ENCODE results near the gene KRTAP5-9.
"Not testable (repeated sequence)": the region's sequence is repeated elsewhere in the genome, so short reads cannot be mapped to it uniquely, and the experiment has no call there.

Gene KRTAP5-9

DNA sequence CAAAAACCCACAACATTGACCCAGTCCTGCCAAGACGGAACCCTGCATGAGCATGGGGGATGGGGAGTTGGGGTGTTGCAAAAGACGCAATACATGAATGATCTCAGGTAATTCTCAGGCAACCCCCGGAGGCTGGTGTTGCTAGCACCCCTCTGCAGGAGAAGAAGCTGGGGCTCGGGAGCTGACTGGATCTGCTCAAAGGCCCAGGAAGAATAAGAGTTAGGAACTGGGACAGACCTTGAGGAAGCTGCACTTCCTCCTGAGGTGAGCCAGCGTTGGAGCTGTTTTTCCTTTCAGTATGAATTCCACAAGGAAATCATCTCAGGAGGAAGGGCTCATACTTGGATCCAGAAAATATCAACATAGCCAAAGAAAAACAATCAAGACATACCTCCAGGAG is at the start of gene KRTAP5-9:
KRTAP5-9 (plus strand) TSS at position 301 of the 400 bp plus-strand sequence. CDS start 238 bp downstream, outside the sequence.
- DNase-seq (ENCODE audit: low read depth in 3 of 3), result no peak

GRCh38 chr11:71499125-71499524 is 49.1 kb upstream of the KRTAP5-9 start:
- no peak for DNase-seq (ENCODE audit: low read depth in 3 of 3)

- no peak for DNase-seq (ENCODE audit: low read depth in 3 of 3)
These were observed 48.7 kb upstream of the KRTAP5-9 start for GRCh38 chr11:71499546-71499945.

- no peak for DNase-seq (ENCODE audit: low read depth in 3 of 3)
These were observed 47.6 kb upstream of the KRTAP5-9 start for GRCh38 chr11:71500601-71501021.

GRCh38 chr11:71501071-71501985 is 46.9 kb upstream of the KRTAP5-9 start:
- no peak for DNase-seq (ENCODE audit: low read depth in 3 of 3)

DNA sequence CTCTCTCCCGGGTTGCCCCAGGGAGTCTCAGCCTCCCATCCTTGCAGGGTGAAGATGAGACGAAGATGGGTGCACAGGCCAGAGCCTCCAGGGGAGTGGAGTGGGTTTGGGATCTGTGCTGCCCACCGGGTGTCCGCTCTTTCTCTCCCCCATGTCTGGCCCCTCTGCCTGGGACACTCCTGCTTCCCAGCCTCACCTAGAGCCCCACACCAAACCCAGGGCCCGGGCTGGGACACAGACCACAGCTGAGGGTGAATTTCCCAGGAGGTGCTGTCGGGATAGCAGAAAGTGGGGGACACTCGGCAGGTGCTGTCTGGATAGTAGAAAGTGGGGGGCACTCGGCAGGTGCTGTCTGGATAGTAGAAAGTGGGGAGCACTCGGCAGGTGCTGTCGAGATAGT is 46.2 kb upstream of the KRTAP5-9 start:
- DNase-seq (ENCODE audit: low read depth in 3 of 3), result no peak

GRCh38 chr11:71502871-71503435 is 45.3 kb upstream of the KRTAP5-9 start:
- DNase-seq (ENCODE audit: low read depth in 3 of 3), result no peak

DNA sequence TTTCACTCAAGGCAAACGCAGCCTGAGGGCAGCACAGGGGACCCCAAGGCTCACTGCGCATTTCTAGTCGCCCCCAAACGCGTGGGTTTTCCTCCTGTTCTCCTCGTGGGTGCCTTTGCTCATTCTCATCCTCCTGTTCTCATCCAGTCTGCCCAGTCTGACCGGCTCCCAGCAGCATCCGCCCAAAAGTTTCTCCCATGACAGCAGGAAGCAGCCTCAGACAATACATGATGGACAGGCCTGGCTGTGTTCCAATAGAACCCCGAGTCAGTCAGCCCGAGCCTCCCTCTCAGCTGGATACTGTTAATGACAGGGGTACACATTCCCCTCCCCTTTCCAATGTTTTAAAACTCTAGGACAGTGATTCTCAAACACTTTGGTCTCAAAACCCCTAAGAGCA is 43.7 kb upstream of the KRTAP5-9 start:
- no peak for DNase-seq (ENCODE audit: low read depth in 3 of 3)

DNA sequence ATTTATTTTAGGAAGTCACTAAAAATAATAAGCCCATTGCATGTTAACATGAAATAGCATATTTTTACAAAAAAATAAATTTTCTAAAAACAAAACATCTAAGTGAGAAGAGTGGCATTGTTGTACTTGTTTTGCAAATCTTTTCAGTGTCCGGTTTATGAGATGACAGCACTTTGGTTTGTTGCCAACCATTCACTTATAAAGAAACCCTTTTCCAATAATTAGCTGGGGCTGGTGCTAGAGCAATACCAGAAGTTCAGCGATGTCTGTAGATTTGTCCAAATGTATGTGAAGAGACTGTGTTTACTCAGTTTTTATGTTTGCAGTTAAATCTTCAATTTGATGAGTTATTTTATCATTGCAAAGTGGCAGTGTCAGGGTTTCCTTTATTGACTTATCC is 43.2 kb upstream of the KRTAP5-9 start:
- DNase-seq (ENCODE audit: low read depth in 3 of 3), result no peak

GRCh38 chr11:71505781-71506180 is 42.4 kb upstream of the KRTAP5-9 start:
- DNase-seq (ENCODE audit: low read depth in 3 of 3), result no peak

- no peak for DNase-seq (ENCODE audit: low read depth in 3 of 3)
These were observed 41.1 kb upstream of the KRTAP5-9 start for GRCh38 chr11:71507102-71507501.

DNA sequence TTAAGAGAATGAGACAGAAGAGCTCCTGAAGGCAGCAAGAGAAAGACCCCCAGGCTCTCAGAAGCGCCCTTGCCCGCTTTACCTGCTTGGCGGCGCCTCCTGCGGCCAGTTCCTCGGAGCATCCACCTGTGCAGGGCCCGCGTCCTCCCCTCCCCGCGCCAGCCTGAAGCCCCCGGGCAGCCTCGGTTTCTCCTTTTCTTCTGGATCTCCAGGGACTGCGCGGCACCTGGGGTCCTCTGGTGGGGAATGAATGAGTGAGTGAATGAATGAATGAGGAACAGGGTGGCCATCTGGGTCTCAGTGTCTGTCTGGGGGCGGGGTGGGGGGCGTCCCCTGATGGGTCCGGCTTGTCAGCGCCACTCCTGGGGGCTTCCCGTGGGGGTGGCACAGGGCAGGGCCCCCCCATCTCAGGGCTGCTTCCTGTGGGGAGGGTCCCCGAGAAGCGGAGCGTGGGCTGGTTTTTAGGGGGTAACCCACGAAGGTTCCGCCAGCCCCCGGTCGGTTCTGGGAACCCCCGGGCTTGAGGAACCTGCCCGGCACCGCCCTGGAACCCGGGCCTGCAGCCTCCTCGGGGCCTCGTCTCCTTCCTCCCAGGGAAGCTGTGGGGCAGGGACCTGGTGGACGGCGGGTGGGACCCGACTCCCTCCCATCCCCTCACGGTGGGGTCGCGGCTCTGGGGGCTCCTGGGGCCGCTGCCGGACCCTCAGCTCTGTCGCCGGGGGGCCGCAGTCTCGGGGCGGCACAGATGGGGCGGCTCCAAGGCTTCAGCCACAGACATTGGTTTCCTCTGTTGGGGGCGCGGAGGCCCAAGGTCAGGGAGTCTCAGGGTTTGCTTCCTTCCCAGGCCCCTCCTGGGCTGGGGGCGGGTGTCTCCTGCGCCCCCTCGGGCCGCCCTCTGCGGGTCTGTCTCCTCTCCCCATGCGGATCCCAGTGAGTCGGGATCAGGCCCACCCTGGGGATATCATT is 29.4 kb upstream of the KRTAP5-9 start:
- DNase-seq (ENCODE audit: low read depth in 3 of 3), result no peak

DNA sequence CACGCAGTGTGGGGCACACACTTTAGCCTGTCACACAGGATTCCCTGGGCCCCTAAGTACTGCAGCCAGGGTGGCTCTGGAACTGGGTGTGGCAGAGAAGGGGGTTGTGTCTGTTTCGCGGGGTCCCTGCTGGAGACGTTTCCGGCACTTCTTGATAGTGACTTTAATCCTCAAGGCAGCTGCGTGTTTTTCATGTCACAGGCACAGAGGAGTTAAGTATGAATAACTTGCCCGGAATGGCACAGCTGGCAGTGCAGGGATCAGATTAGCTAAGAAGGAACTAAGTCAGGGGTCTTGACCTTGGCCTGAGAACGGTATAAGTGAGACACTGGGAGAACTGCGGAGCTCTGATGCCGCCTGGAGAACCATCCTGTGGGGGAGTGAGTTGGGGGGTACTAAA is 28.7 kb upstream of the KRTAP5-9 start:
- DNase-seq (ENCODE audit: low read depth in 3 of 3), result no peak

DNA sequence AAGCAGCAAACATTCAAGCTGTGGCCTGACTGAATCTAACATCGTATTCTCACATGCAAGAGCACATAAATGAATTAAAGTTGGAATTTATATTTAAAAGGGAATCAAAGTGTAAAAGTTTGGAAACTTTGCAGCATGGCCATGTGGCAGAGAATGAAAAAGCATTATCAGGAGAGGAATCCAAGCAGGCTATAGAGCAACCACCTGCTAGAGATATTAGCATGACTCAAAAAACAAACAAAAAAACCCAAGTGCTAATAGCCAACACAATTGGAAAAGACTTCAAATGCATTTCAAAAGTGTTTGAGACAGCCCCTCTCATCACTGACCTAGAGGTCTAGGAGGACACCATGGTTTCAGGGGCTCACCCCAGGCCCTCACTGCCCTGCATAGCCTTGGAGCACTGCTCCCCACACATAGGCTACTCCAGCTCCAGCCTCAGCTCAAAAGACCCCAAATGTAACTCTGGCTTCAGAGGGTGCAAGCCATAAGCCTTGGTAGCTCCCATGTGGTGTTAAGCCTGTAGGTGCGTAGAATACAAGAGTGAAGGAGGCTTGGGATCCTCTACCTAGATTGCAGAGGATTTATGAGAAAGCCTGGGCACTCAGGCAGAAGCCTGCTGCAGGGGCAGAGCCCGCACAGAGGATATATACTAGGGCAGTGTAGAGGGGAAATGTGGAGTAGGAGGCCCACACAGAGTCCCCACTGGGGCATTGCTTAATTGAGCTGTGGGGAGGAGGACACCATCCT is 22.9 kb upstream of the KRTAP5-9 start:
- no peak for DNase-seq (ENCODE audit: low read depth in 3 of 3)

GRCh38 chr11:71525938-71526495 is 22.2 kb upstream of the KRTAP5-9 start:
- no peak for DNase-seq (ENCODE audit: low read depth in 3 of 3)

DNA sequence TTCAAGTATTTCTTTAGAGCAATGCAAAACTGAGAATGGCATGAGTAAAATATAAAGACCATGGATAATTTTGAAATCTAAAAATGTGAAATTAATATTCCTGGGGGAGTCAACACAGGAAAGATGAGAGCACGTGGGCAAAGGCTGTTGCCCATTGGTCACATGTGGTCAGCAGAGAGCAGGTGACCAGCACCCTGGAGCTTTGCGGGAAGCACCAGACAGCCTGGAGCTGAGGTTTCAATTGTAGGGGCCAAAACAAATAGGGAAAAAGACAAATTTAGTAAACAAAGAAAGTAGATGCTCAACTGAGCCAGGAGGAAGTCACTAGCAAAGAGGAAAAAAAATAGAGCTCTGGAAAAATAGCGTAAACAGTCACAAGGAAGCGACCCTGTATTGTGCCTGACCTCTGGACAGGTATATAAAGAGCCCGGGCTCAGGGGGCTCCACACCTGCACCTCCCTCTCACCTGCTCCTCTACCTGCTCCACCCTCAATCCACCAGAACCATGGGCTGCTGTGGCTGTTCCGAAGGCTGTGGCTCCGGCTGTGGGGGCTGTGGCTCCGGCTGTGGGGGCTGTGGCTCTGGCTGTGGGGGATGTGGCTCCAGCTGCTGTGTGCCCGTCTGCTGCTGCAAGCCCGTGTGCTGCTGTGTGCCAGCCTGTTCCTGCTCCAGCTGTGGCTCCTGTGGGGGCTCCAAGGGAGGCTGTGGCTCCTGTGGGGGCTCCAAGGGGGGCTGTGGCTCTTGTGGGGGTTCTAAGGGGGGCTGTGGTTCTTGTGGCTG is 21.2 kb upstream of the KRTAP5-9 start, which contains the start of gene KRTAP5-7:
KRTAP5-7 (plus strand) TSS at position 472 of the 780 bp plus-strand sequence; CDS start at position 506, 34 bp downstream.
- not testable (repeated sequence) for DNase-seq (ENCODE audit: low read depth in 3 of 3)

GRCh38 chr11:71527576-71528210 is 20.5 kb upstream of the KRTAP5-9 start:
- no peak for DNase-seq (ENCODE audit: low read depth in 3 of 3)

- no peak for DNase-seq (ENCODE audit: low read depth in 3 of 3)
These were observed 17.6 kb upstream of the KRTAP5-9 start for GRCh38 chr11:71530602-71531001.

DNA sequence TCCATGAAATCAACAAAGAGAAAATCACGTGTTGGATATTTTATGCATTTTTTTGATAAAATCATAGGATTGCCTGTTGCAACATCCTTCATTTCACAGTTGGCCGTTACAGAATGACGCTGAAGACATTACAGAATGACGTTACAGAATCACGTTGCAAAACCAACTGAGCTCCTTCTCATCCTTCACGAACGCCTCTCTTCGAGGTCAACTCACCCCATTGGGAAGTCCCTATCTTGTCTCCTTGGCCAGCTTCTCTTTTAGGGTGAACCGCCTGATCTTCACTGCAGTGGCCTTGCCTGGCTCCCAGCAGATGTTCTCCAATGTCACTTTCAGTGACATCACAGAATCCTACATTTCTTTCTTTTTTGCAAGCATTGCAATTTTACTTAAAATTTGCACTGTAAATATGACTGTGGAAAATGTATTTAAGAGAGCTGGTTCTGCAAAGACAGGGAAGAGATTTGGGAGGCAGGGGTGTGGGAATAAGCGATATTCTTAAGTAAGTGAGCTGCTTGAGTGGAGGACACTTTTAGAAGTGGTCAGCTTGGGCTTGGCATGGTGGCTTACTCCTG is 16.1 kb upstream of the KRTAP5-9 start:
- DNase-seq (ENCODE audit: low read depth in 3 of 3), result no peak
